Spleen (tissue), 7 donors: ENCODE measurements around the gene PRPF38A.

Experiments used
- CTCF ChIP-seq, 11 experiments: fragments of 200-600 bp in 7 of 11; fragments of 450-650 bp in 4 of 11; sonication (generic) in 4 of 11; IDR thresholded peaks in 8 of 11; conservative IDR thresholded peaks in 3 of 11; 1 replicate in 7 of 11; 2 replicates in 4 of 11; pipeline versions ENCODE4 v1.4.0 to v1.8.0; 2016 to 2021; ENCODE audit warnings: antibody characterized with exemption in 11 of 11, inconsistent platforms in 4 of 11, mild to moderate bottlenecking in 1 of 11
- POLR2A ChIP-seq, 3 donors: fragments of 450-650 bp; IDR thresholded peaks; one replicate each; pipeline ENCODE4 v1.5.1; 2017; ENCODE audit warnings: antibody characterized with exemption in 3 of 3, mild to moderate bottlenecking in 1 of 3
- donor health status: DM: no; HTN: no; CAD: no; lungs with moderate emphysema.
- donor health status: DM: no; HTN: no; CAD: no.
- donor health status: DM: no; HTN: no; CAD: no.

DNA sequence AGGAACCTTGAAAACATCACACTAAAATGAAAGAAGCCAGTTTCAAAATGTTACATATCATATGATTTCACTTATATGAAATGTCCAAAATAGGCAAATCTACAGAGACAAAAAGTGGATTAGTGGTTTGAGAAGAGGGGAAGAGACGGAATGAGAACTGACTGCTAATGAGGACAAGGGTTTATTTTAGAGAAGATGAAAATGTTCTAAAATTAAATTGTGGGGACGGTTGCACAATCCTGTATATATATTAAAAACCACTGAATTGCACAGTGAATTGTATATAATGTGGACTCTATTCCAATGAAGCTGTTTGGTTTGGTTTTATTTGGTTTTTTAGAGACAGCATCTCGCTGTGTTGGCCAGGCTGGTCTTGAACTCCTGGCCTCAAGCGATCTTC lies 35.6 kb downstream of the PRPF38A start:
- TF ChIP-seq CTCF (IDR thresholded peaks at IDR 0.05 in 8 of 11, conservative IDR thresholded peaks at IDR 0.05 in 3 of 11) (no peak), POLR2A (IDR thresholded peaks at IDR 0.05) (no peak)
